HepG2 (cell line): ENCODE results near the gene ZNF629. TPM values are rescaled to one million over a fixed set of nuclear protein-coding genes. Genes with fewer than 3 reads are reported as not detected.
"Not testable (repeated sequence)": the region's sequence is repeated elsewhere in the genome, so short reads cannot be mapped to it uniquely, and the experiment has no call there.

Experiments used
- DPF2 ChIP-seq: sonication (generic); formaldehyde crosslinking; IDR thresholded peaks from 2 replicates; pipeline ENCODE4 v1.4.0; 2020; ENCODE audit warnings: mild to moderate bottlenecking, low read depth, missing genetic modification reagents, borderline replicate concordance
- FOXA1 ChIP-seq, 2 experiments: fragments of 450-650 bp in 1 of 2; sonication (generic) in 1 of 2; formaldehyde crosslinking in 1 of 2; IDR thresholded peaks; 2 replicates each; pipeline versions ENCODE4 v1.4.0 to v1.6.1; 2016 to 2020; ENCODE audit warnings: missing genetic modification reagents in 1 of 2
- FOXP1 ChIP-seq, 2 experiments: fragments of 450-650 bp in 1 of 2; IDR thresholded peaks; 2 replicates each; pipeline ENCODE4 v1.6.1; 2017 to 2018; ENCODE audit warnings: antibody characterized with exemption in 1 of 2
- GATAD1 ChIP-seq: IDR thresholded peaks from 2 replicates; pipeline ENCODE4 v1.6.1; 2016; ENCODE audit warnings: missing genetic modification reagents, missing compliant biosample characterization
- GFI1 ChIP-seq: sonication (generic); formaldehyde crosslinking; IDR thresholded peaks from 2 replicates; pipeline ENCODE4 v1.5.0; 2020; ENCODE audit warnings: missing genetic modification reagents, mild to moderate bottlenecking, borderline replicate concordance
- HMG20B ChIP-seq: conservative IDR thresholded peaks from 2 replicates; pipeline ENCODE4 v1.6.1; 2016; ENCODE audit warnings: missing genetic modification reagents, missing compliant biosample characterization
- HNF4G ChIP-seq, 2 experiments: sonication (generic) in 1 of 2; formaldehyde crosslinking in 1 of 2; IDR thresholded peaks; 2 replicates each; pipeline versions ENCODE4 v1.4.0 to v1.6.1; 2011 to 2020; ENCODE audit warnings: borderline replicate concordance in 2 of 2, low read depth in 2 of 2, mild to moderate bottlenecking in 2 of 2, low read length in 1 of 2, missing genetic modification reagents in 1 of 2, moderate library complexity in 1 of 2
- ISL2 ChIP-seq: sonication (generic); formaldehyde crosslinking; IDR thresholded peaks from 2 replicates; pipeline ENCODE4 v1.5.0; 2020; ENCODE audit warnings: missing genetic modification reagents
- KAT7 ChIP-seq: IDR thresholded peaks from 2 replicates; pipeline ENCODE4 v1.6.1; 2018; ENCODE audit warnings: borderline replicate concordance, missing compliant biosample characterization
- KDM6A ChIP-seq: IDR thresholded peaks from 2 replicates; pipeline ENCODE4 v1.6.1; 2016; ENCODE audit warnings: low read depth
- KLF11 ChIP-seq: IDR thresholded peaks from 2 replicates; pipeline ENCODE4 v1.6.1; 2016; ENCODE audit warnings: missing compliant biosample characterization
- NR2F1 ChIP-seq, 2 experiments: fragments of 450-650 bp in 1 of 2; formaldehyde crosslinking in 1 of 2; IDR thresholded peaks; 2 replicates each; pipeline versions ENCODE4 v1.5.0 to v1.6.1; 2016 to 2020; ENCODE audit warnings: mild to moderate bottlenecking in 1 of 2, missing compliant biosample characterization in 1 of 2, missing genetic modification reagents in 1 of 2, moderate library complexity in 1 of 2
- PHF21A ChIP-seq: sonication (generic); formaldehyde crosslinking; IDR thresholded peaks from 2 replicates; pipeline ENCODE4 v1.5.0; 2020; ENCODE audit warnings: mild to moderate bottlenecking, missing genetic modification reagents
- PPARG ChIP-seq: conservative IDR thresholded peaks from 2 replicates; pipeline ENCODE4 v1.6.1; 2016; ENCODE audit warnings: missing biosample characterization, missing genetic modification reagents
- SKI ChIP-seq: fragments of 450-650 bp; IDR thresholded peaks from one replicate; pipeline ENCODE4 v1.6.1; 2018; ENCODE audit warnings: mild to moderate bottlenecking; ENCODE audit not compliant: partially characterized antibody
- TBX2 ChIP-seq: sonication (generic); formaldehyde crosslinking; IDR thresholded peaks from 2 replicates; pipeline ENCODE4 v1.5.0; 2020; ENCODE audit warnings: missing genetic modification reagents, mild to moderate bottlenecking, borderline replicate concordance
- ZBTB7B ChIP-seq: sonication (generic); formaldehyde crosslinking; IDR thresholded peaks from 2 replicates; pipeline ENCODE4 v1.4.0; 2020; ENCODE audit warnings: missing genetic modification reagents
- ZNF234 ChIP-seq: sonication (generic); formaldehyde crosslinking; conservative IDR thresholded peaks from 2 replicates; pipeline ENCODE4 v1.5.1; 2020; ENCODE audit warnings: mild to moderate bottlenecking, missing genetic modification reagents
- ZNF850 ChIP-seq: sonication (generic); formaldehyde crosslinking; conservative IDR thresholded peaks from 2 replicates; pipeline ENCODE4 v1.9.0; 2021; ENCODE audit warnings: mild to moderate bottlenecking, missing genetic modification reagents
- polyA plus RNA-seq, 8 experiments: library from polyadenylated mRNA; depleted of rRNA in 3 of 8; stranded (reverse) in 7 of 8; unstranded in 1 of 8; fragments of >200 nt; fragmentation: Illumina TruSeq in 4 of 8; extraction: Trizol in 4 of 8; gene quantifications; 2 replicates each; pipeline versions ENCODE4 v1.2.1 to v1.2.3, GENCODE V29; 2011 to 2016; ENCODE audit warnings: low read depth in 4 of 8, missing spikeins in 1 of 8, mixed read lengths in 1 of 8; ENCODE audit not compliant: insufficient read depth in 1 of 8
- total RNA-seq, 5 experiments: library from RNA; depleted of rRNA; stranded (reverse); fragments of >200 nt; fragmentation: Illumina TruSeq; extraction: Trizol; gene quantifications; 2 replicates each; pipeline ENCODE4 v1.2.3, GENCODE V29; 2016; ENCODE audit warnings: low read depth in 1 of 5
- TF ChIP-seq, protein P1 (sequence below): sonication (generic); formaldehyde crosslinking; IDR thresholded peaks from 2 replicates; pipeline ENCODE4 v1.4.0; 2020; ENCODE audit warnings: mild to moderate bottlenecking, missing genetic modification reagents, borderline replicate concordance
- TF ChIP-seq, protein P2 (sequence below): sonication (generic); formaldehyde crosslinking; IDR thresholded peaks from 2 replicates; pipeline ENCODE4 v1.4.0; 2020; ENCODE audit warnings: mild to moderate bottlenecking, missing genetic modification reagents
- TF ChIP-seq, protein P3 (sequence below): IDR thresholded peaks from 2 replicates; pipeline ENCODE4 v1.6.1; 2016

The ZNF629 gene
- total and polyA plus RNA-seq, 2 of the 13 experiments (the other 11 are each of a cell fraction or from before 2014, with no cell fraction given): 6.1 to 16.5 TPM

DNA sequence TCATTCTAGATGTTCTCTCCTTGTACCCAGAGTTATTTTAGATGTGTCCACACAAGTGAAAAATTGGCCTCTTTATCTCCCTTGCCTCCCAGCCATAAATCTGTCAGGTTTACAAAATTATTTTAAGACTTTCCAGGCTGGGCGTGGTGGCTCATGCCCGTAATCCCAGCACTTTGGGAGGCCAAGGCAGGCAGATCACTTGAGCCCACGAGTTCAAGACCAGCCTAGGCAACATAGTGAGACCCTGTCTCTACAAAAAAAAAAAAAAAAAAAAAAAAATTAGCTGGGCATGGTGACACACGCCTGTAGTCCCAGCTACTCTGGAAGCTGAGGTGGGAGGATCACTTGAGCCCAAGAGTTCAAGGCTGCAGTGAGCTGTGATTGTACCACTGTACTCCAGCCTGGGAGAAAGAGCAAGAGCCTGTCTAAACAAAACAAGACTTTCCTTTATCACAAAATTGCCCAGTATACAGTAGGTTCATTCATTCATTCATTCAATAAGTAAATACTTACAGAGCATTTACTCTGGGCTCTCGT is 22.0 kb upstream of the ZNF629 start (continued):
- 0 out of 2 replicates have a peak, but pooled peaks have one; percentile 35 for TF ChIP-seq KDM6A (CRISPR knock-in tag)
- peak; percentile 80; the same call in 1 of the 2 replicates for TF ChIP-seq PHF21A (CRISPR knock-in tag)
- TF ChIP-seq GATAD1: 0 out of 2 replicates have a peak, but pooled peaks have one; percentile 25
- not testable (repeated sequence) for TF ChIP-seq FOXA1 (IDR thresholded peaks at IDR 0.05); HNF4G (CRISPR knock-in tag; IDR thresholded peaks at IDR 0.05; ENCODE audit: borderline replicate concordance, low read depth); FOXP1 (IDR thresholded peaks at IDR 0.05)
- peak; percentile 52 for TF ChIP-seq FOXA1 (CRISPR knock-in tag; IDR thresholded peaks at IDR 0.05)
- TF ChIP-seq, protein P1, sequence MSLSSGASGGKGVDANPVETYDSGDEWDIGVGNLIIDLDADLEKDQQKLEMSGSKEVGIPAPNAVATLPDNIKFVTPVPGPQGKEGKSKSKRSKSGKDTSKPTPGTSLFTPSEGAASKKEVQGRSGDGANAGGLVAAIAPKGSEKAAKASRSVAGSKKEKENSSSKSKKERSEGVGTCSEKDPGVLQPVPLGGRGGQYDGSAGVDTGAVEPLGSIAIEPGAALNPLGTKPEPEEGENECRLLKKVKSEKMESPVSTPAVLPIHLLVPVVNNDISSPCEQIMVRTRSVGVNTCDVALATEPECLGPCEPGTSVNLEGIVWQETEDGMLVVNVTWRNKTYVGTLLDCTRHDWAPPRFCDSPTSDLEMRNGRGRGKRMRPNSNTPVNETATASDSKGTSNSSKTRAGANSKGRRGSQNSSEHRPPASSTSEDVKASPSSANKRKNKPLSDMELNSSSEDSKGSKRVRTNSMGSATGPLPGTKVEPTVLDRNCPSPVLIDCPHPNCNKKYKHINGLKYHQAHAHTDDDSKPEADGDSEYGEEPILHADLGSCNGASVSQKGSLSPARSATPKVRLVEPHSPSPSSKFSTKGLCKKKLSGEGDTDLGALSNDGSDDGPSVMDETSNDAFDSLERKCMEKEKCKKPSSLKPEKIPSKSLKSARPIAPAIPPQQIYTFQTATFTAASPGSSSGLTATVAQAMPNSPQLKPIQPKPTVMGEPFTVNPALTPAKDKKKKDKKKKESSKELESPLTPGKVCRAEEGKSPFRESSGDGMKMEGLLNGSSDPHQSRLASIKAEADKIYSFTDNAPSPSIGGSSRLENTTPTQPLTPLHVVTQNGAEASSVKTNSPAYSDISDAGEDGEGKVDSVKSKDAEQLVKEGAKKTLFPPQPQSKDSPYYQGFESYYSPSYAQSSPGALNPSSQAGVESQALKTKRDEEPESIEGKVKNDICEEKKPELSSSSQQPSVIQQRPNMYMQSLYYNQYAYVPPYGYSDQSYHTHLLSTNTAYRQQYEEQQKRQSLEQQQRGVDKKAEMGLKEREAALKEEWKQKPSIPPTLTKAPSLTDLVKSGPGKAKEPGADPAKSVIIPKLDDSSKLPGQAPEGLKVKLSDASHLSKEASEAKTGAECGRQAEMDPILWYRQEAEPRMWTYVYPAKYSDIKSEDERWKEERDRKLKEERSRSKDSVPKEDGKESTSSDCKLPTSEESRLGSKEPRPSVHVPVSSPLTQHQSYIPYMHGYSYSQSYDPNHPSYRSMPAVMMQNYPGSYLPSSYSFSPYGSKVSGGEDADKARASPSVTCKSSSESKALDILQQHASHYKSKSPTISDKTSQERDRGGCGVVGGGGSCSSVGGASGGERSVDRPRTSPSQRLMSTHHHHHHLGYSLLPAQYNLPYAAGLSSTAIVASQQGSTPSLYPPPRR (CRISPR knock-in tag): peak; percentile 57; the same call in 1 of the 2 replicates
- TF ChIP-seq, protein P2, sequence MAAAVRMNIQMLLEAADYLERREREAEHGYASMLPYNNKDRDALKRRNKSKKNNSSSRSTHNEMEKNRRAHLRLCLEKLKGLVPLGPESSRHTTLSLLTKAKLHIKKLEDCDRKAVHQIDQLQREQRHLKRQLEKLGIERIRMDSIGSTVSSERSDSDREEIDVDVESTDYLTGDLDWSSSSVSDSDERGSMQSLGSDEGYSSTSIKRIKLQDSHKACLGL (CRISPR knock-in tag): 0 out of 2 replicates have a peak, but pooled peaks have one; percentile 23
- peak; percentile 94 for TF ChIP-seq GFI1 (CRISPR knock-in tag)
- peak; percentile 34; the same call in 1 of the 2 replicates for TF ChIP-seq ISL2 (CRISPR knock-in tag)
- TF ChIP-seq SKI: peak; percentile 28
- TF ChIP-seq HMG20B (CRISPR knock-in tag): 0 out of 2 replicates have a peak, but pooled peaks have one; percentile 32
- TF ChIP-seq KAT7 (CRISPR knock-in tag): peak; percentile 46; the same call in 1 of the 2 replicates
- TF ChIP-seq, protein P3, sequence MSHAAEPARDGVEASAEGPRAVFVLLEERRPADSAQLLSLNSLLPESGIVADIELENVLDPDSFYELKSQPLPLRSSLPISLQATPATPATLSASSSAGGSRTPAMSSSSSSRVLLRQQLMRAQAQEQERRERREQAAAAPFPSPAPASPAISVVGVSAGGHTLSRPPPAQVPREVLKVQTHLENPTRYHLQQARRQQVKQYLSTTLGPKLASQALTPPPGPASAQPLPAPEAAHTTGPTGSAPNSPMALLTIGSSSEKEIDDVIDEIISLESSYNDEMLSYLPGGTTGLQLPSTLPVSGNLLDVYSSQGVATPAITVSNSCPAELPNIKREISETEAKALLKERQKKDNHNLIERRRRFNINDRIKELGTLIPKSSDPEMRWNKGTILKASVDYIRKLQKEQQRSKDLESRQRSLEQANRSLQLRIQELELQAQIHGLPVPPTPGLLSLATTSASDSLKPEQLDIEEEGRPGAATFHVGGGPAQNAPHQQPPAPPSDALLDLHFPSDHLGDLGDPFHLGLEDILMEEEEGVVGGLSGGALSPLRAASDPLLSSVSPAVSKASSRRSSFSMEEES (CRISPR knock-in tag): peak; percentile 72; the same call in 1 of the 2 replicates
- peak; percentile 31; the same call in 1 of the 2 replicates for TF ChIP-seq PPARG (CRISPR knock-in tag)
- TF ChIP-seq ZNF850 (CRISPR knock-in tag): 0 out of 2 replicates have a peak, but pooled peaks have one; percentile 27
- TF ChIP-seq KLF11: peak; percentile 21; the same call in 1 of the 2 replicates
- TF ChIP-seq TBX2 (CRISPR knock-in tag): 0 out of 2 replicates have a peak, but pooled peaks have one; percentile 61
- 0 out of 2 replicates have a peak, but pooled peaks have one; percentile 14 for TF ChIP-seq HNF4G (IDR thresholded peaks at IDR 0.05; ENCODE audit: borderline replicate concordance, low read depth, low read length)
- TF ChIP-seq NR2F1 (CRISPR knock-in tag; IDR thresholded peaks at IDR 0.05): peak in 1 of 2 experiments; percentile 30; a peak in 1 of 4 replicates
- 0 out of 2 replicates have a peak, but pooled peaks have one; percentile 44 for TF ChIP-seq ZBTB7B (CRISPR knock-in tag)
- TF ChIP-seq ZNF234 (CRISPR knock-in tag): 0 out of 2 replicates have a peak, but pooled peaks have one; percentile 56
- TF ChIP-seq FOXP1 (CRISPR knock-in tag; IDR thresholded peaks at IDR 0.05): peak; percentile 73; the same call in 1 of the 2 replicates
- TF ChIP-seq DPF2: peak; percentile 73; the same call in 1 of the 2 replicates
